Mucosa of rectum (tissue), 2 donors: ENCODE data around the gene SNX24.
"Not testable (repeated sequence)": the region's sequence is repeated elsewhere in the genome, so short reads cannot be mapped to it uniquely, and the experiment has no call there.

ENCODE experiments used
- H3K27ac ChIP-seq, 2 donors: one replicate each; pipeline ENCODE4 v1.7.0; 2013; ENCODE audit warnings: inconsistent platforms in 2 of 2, low read depth in 2 of 2, low read length in 2 of 2
- H3K27me3 ChIP-seq, 2 donors: one replicate each; pipeline ENCODE4 v1.7.0; 2013; ENCODE audit warnings: low read length in 2 of 2; ENCODE audit not compliant: control insufficient read depth in 2 of 2, insufficient read depth in 2 of 2
- H3K36me3 ChIP-seq, 2 donors: one replicate each; pipeline ENCODE4 v1.7.0; 2013; ENCODE audit warnings: low read length in 2 of 2; ENCODE audit not compliant: control insufficient read depth in 2 of 2, insufficient read depth in 2 of 2
- H3K4me1 ChIP-seq, 2 donors: one replicate each; pipeline ENCODE4 v1.7.0; 2013; ENCODE audit warnings: low read length in 2 of 2, mild to moderate bottlenecking in 1 of 2; ENCODE audit not compliant: control insufficient read depth in 2 of 2, insufficient read depth in 2 of 2
- H3K4me3 ChIP-seq, 2 donors: one replicate each; pipeline ENCODE4 v1.7.0; 2013; ENCODE audit warnings: low read length in 2 of 2
- H3K9ac ChIP-seq, 2 donors: one replicate each; pipeline ENCODE4 v1.7.0; 2013; ENCODE audit warnings: low read length in 2 of 2, low read depth in 1 of 2, mild to moderate bottlenecking in 1 of 2
- H3K9me3 ChIP-seq, 2 donors: one replicate each; pipeline ENCODE4 v1.7.0; 2013; ENCODE audit warnings: low read length in 2 of 2; ENCODE audit not compliant: control insufficient read depth in 2 of 2
- donor health status: healthy.
- donor health status: Normal muscosa, but diverticular disease.

SNX24 gene

GRCh38 chr5:122971333-122971732 is 125.9 kb downstream of the SNX24 start:
- H3K36me3 ChIP-seq = peaks cover 0 to 2% of the 10 kb centered on the region in 2 donors
- H3K27ac ChIP-seq = no peak overlapping the region
- no peaks in the 10 kb centered on the region for H3K27me3 ChIP-seq
- no peaks in the 10 kb centered on the region for H3K4me1 ChIP-seq
- no peak overlapping the region for H3K4me3 ChIP-seq
- no peaks in the 10 kb centered on the region for H3K9me3 ChIP-seq
- H3K9ac ChIP-seq = no peak overlapping the region

DNA sequence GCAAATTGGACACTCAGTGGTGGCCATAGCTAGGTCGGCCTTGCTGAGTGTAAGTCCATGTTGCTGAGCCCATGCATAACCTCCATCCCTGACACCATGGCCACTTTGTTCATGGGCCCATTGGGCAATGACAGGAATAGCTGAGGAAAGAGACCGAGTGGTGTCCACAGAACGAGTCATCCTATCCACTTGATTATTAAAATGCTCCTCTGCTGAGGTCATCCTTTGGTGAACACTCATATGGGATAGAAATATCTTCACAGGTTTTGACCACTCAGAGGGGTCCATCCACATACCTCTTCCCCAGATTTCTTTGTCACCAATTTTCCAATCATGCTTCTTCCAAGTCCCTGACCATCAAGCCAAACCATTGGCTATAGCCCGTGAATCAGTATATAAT is 127.5 kb downstream of the SNX24 start:
- Histone ChIP-seq H3K27me3 (no peaks in the 10 kb centered on the region), H3K36me3 (peaks cover 0 to 2% of the 10 kb centered on the region in 2 donors), H3K9ac (no peak overlapping the region), H3K9me3 (no peaks in the 10 kb centered on the region), H3K4me3 (no peak overlapping the region), H3K4me1 (no peaks in the 10 kb centered on the region), H3K27ac (no peak overlapping the region)

GRCh38 chr5:122973759-122974158 is 128.3 kb downstream of the SNX24 start:
- H3K4me3 ChIP-seq, H3K27me3 ChIP-seq, H3K27ac ChIP-seq, H3K36me3 ChIP-seq, H3K9me3 ChIP-seq, H3K4me1 ChIP-seq, H3K9ac ChIP-seq: not testable (repeated sequence)

- not testable (repeated sequence) for H3K27me3 ChIP-seq, H3K27ac ChIP-seq, H3K36me3 ChIP-seq, H3K9ac ChIP-seq, H3K4me3 ChIP-seq, H3K9me3 ChIP-seq, H3K4me1 ChIP-seq
Measured at GRCh38 chr5:122974251-122974650, 128.8 kb downstream of the SNX24 start.

- Histone ChIP-seq H3K36me3 (peaks cover 0 to 2% of the 10 kb centered on the region in 2 donors), H3K27ac (no peak overlapping the region), H3K27me3 (no peaks in the 10 kb centered on the region), H3K9me3 (no peaks in the 10 kb centered on the region), H3K4me1 (no peaks in the 10 kb centered on the region), H3K9ac (no peak overlapping the region), H3K4me3 (no peak overlapping the region)
Measured at GRCh38 chr5:122977319-122977718, 131.9 kb downstream of the SNX24 start.

- H3K9me3 ChIP-seq = no peaks in the 10 kb centered on the region
- H3K9ac ChIP-seq = no peak overlapping the region
- no peak overlapping the region for H3K4me3 ChIP-seq
- H3K27ac ChIP-seq = no peak overlapping the region
- no peaks in the 10 kb centered on the region for H3K36me3 ChIP-seq
- H3K27me3 ChIP-seq = no peaks in the 10 kb centered on the region
- no peaks in the 10 kb centered on the region for H3K4me1 ChIP-seq
Measured at GRCh38 chr5:122978068-122978467, 132.7 kb downstream of the SNX24 start.

GRCh38 chr5:122978644-122979297 is 133.4 kb downstream of the SNX24 start:
- H3K9ac ChIP-seq = no peak overlapping the region
- H3K4me1 ChIP-seq = no peaks in the 10 kb centered on the region
- H3K4me3 ChIP-seq = no peak overlapping the region
- H3K27ac ChIP-seq = no peak overlapping the region
- no peaks in the 10 kb centered on the region for H3K9me3 ChIP-seq
- no peaks in the 10 kb centered on the region for H3K36me3 ChIP-seq
- H3K27me3 ChIP-seq = no peaks in the 10 kb centered on the region

DNA sequence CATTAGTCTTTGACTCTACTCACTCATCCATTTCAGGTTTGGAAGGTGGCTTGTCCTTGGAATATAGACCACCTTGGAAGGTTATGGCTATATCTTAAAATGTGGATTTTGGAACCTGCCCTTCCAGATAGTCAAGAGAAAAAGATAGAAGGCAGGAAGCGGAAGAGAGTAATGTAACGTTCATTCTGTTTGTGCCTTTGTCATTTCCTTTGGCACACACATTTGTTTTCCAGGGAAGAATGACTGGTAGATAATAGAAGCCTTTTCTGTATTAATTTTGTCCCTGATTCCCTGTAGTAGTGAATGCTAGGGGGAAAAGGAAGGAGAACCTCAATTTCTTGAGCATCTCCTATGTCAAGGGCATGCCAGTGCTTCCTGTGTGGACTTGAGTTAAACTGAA is 136.4 kb downstream of the SNX24 start:
- Histone ChIP-seq H3K36me3 (no peaks in the 10 kb centered on the region), H3K9me3 (no peaks in the 10 kb centered on the region), H3K9ac (no peak overlapping the region), H3K27ac (no peak overlapping the region), H3K4me1 (no peaks in the 10 kb centered on the region), H3K4me3 (no peak overlapping the region), H3K27me3 (no peaks in the 10 kb centered on the region)

- Histone ChIP-seq H3K27ac (no peak overlapping the region), H3K9ac (no peak overlapping the region), H3K36me3 (no peaks in the 10 kb centered on the region), H3K27me3 (no peaks in the 10 kb centered on the region), H3K4me1 (no peaks in the 10 kb centered on the region), H3K4me3 (no peak overlapping the region), H3K9me3 (no peaks in the 10 kb centered on the region)
Measured at GRCh38 chr5:122982376-122982775, 137.0 kb downstream of the SNX24 start.

GRCh38 chr5:122984425-122984824 is 139.0 kb downstream of the SNX24 start:
- Histone ChIP-seq H3K9ac (no peak overlapping the region), H3K27ac (no peak overlapping the region), H3K27me3 (no peaks in the 10 kb centered on the region), H3K36me3 (no peaks in the 10 kb centered on the region), H3K4me3 (no peak overlapping the region), H3K4me1 (no peaks in the 10 kb centered on the region), H3K9me3 (no peaks in the 10 kb centered on the region)
